ENCODE results near the gene OR4F15.
"Not testable (repeated sequence)": the region's sequence is repeated elsewhere in the genome, so short reads cannot be mapped to it uniquely, and the experiment has no call there.

- TF ChIP-seq CTCF, POLR2A (IDR thresholded peaks at IDR 0.05): not testable (repeated sequence)
These were observed 44.8 kb upstream of the OR4F15 start for GRCh38 chr15:101767083-101767640.
